Adrenal gland (tissue), 12 donors: ENCODE data around the gene HPN. TPM values are rescaled to one million over a fixed set of nuclear protein-coding genes. Genes with fewer than 3 reads are reported as not detected.

Source experiments
- DNase-seq, 7 donors: peaks; one replicate each; pipeline ENCODE4 v3.0.0-alpha.2; 2019 to 2020
- H3K27ac ChIP-seq, 5 donors: fragments of 200-600 bp; sonication (generic) in 4 of 5; 1 replicate in 3 of 5; 2 replicates in 2 of 5; pipeline versions ENCODE4 v1.5.1 to v1.8.0; 2016 to 2020; ENCODE audit warnings: mild to moderate bottlenecking in 1 of 5
- H3K27me3 ChIP-seq: fragments of 200-600 bp; 2 replicates; pipeline ENCODE4 v1.8.0; 2021
- H3K36me3 ChIP-seq, 2 donors: fragments of 200-600 bp; replicated peaks in 1 of 2; 1 replicate in 1 of 2; 2 replicates in 1 of 2; pipeline versions ENCODE4 v1.5.1 to v1.8.0; 2018 to 2022
- H3K4me1 ChIP-seq, 2 donors: fragments of 200-600 bp; replicated peaks in 1 of 2; 1 replicate in 1 of 2; 2 replicates in 1 of 2; pipeline versions ENCODE4 v1.5.1 to v1.8.0; 2018 to 2021
- H3K4me3 ChIP-seq, 4 donors: fragments of 200-600 bp; sonication (generic) in 3 of 4; one replicate each; pipeline ENCODE4 v1.5.1; 2016 to 2018
- H3K9me3 ChIP-seq, 3 donors: fragments of 200-600 bp; sonication (generic) in 1 of 3; replicated peaks in 1 of 3; 1 replicate in 2 of 3; 2 replicates in 1 of 3; pipeline versions ENCODE4 v1.5.1 to v1.8.0; 2016 to 2021
- CTCF ChIP-seq, 6 experiments: fragments of 450-650 bp in 4 of 6; fragments of 200-600 bp in 2 of 6; sonication (generic) in 1 of 6; IDR thresholded peaks; 1 replicate in 5 of 6; 2 replicates in 1 of 6; pipeline versions ENCODE4 v1.5.1 to v1.8.0; 2016 to 2021; ENCODE audit warnings: antibody characterized with exemption in 6 of 6, mild to moderate bottlenecking in 2 of 6, moderate library complexity in 1 of 6
- POLR2A ChIP-seq, 2 donors: fragments of 450-650 bp; IDR thresholded peaks; one replicate each; pipeline ENCODE4 v1.6.1; 2017; ENCODE audit warnings: antibody characterized with exemption in 2 of 2, mild to moderate bottlenecking in 2 of 2, moderate library complexity in 1 of 2
- WGBS, 4 donors: extraction: QIAGEN DNeasy Blood & Tissue Kit in 2 of 4; methylation state at CpG; one replicate each; pipeline versions ENCODE4 v1.1.5 to v1.1.7; 2013 to 2017; 5-methylcytosine and 5-hydroxymethylcytosine counted together
- intact Hi-C, 2 donors: fragments of 100-400 bp; cut with DNase I; formaldehyde crosslinking; loops; one replicate each; pipeline versions ENCODE4 v1.14.1 to v1.15.0; 2022 to 2023
- polyA plus RNA-seq, 3 donors: library from polyadenylated mRNA; stranded (reverse); fragments of 200-250 nt in 2 of 3; fragments of 350-450 nt in 1 of 3; fragmentation: Illumina TruSeq in 1 of 3; extraction: RNeasy Lipid Tissue Mini Kit (QIAGEN cat#74804) in 1 of 3; gene quantifications; one replicate each; pipeline ENCODE4 v1.2.3, GENCODE V29; 2013 to 2014
- total RNA-seq, 9 donors: library from RNA; depleted of rRNA in 4 of 9; stranded (reverse); fragments of >200 nt in 4 of 9; fragments of 120-200 nt in 1 of 9; fragmentation: NEBNext Ultra II Directional in 1 of 9; extraction: Animal tissue kit (Norgen Biotek cat#: 25700) in 1 of 9; gene quantifications; one replicate each; pipeline versions ENCODE4 v1.1.0 to v1.2.4, GENCODE V29; 2013 to 2023
- donor health status: healthy with polysubstance abuse.
- donor health status: Bipolar disorder and iron deficiency.
- donor health status: DM: yes; HTN: yes; CAD: no.
- donor health status: DM: no; HTN: no; CAD: no.
- donor health status: DM: no; HTN: no; CAD: no.
- donor health status: DM: yes; HTN: yes; CAD: no.

The HPN gene
- total and polyA plus RNA-seq, 12 donors: 0.20 to 2.6 (median 0.88) TPM; not detected in 2

GRCh38 chr19:35034588-35035382 lies 6.7 kb upstream of the HPN start:
- Histone ChIP-seq H3K9me3 (no peaks in the 10 kb centered on the region), H3K36me3 (no peaks in the 10 kb centered on the region), H3K4me3 (no peak overlapping the region), H3K27me3 (no peaks in the 10 kb centered on the region), H3K27ac (no peak overlapping the region), H3K4me1 (peaks cover 6 to 21% of the 10 kb centered on the region in 2 donors)
- TF ChIP-seq CTCF (IDR thresholded peaks at IDR 0.05) (no peak), POLR2A (IDR thresholded peaks at IDR 0.05) (no peak)
- DNase-seq: no peak
- intact Hi-C loops: no loop called here
- 88 to 91% (median 89%) methylated on average over 17 of the region's 17 CpGs for WGBS, 4 donors

GRCh38 chr19:35037716-35038622 lies 3.6 kb upstream of the HPN start:
- H3K4me1 ChIP-seq: peaks cover 21 to 29% of the 10 kb centered on the region in 2 donors
- TF ChIP-seq POLR2A (IDR thresholded peaks at IDR 0.05) (no peak), CTCF (IDR thresholded peaks at IDR 0.05) (no peak)
- intact Hi-C loops: no loop called here
- peak in 3 of 7 donors; percentile 46 to 68 (median 57) for DNase-seq
- no peak overlapping the region for H3K4me3 ChIP-seq
- no peaks in the 10 kb centered on the region for H3K36me3 ChIP-seq
- WGBS, 4 donors: 41 to 62% (median 60%) methylated on average over 11 to 13 of the region's 13 CpGs
- H3K27ac ChIP-seq: peak overlapping the region in 4 of 5 donors; percentile 6 to 66 (median 54)
- H3K9me3 ChIP-seq: no peaks in the 10 kb centered on the region
- no peaks in the 10 kb centered on the region for H3K27me3 ChIP-seq

DNA sequence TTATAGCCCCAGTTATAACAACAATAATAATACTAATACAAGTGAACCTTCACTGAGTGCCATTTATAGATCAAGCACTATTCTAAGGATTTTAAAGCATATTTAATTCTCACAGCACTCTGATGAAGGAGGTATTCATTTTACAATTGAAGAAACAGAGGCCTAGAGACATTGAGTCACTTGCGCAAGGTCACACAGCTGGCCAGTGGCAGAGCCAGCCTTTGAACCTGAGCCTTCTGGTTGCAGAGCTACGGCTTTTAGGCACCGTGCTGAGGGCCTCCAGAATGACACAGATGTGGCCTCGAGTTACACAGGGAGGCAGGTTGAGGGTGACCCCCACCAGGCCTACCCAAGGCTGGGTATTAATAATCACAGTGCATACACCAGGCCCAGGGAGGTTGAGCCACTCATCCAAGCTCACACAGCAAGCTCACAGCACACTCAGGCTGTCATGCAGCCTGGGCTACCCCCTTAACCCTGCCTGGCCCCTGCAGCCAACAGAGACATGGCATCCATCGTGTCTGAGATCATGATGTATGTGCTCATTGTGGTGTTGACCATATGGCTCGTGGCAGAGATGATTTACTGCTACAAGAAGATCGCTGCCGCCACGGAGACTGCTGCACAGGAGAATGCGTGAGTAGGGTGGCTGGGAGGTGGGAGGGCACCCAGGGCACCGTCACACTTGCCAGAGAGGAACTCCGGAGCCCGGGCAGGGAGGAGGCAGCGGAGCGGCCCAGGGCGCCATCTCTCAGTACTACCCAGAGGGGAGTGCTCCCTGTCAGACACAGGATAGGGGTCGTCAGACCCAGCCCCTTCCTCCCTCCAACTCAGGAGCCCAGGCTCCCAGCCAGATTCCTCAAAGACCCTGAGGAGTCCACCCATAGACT lies 2.7 kb upstream of the HPN start:
- H3K36me3 ChIP-seq: no peaks in the 10 kb centered on the region
- TF ChIP-seq CTCF (IDR thresholded peaks at IDR 0.05) (no peak), POLR2A (IDR thresholded peaks at IDR 0.05) (no peak)
- peak overlapping the region in 4 of 5 donors; percentile 6 to 66 (median 34) for H3K27ac ChIP-seq
- no peaks in the 10 kb centered on the region for H3K9me3 ChIP-seq
- no peaks in the 10 kb centered on the region for H3K27me3 ChIP-seq
- intact Hi-C loops: no loop called here
- 46 to 62% (median 57%) methylated on average over 5 to 17 of the region's 17 CpGs for WGBS, 4 donors
- H3K4me3 ChIP-seq: no peak overlapping the region
- peaks cover 21 to 29% of the 10 kb centered on the region in 2 donors for H3K4me1 ChIP-seq
- peak in 3 of 7 donors; percentile 25 to 43 (median 40) for DNase-seq
